22Rv1 (cell line): ENCODE data around the gene MPPED2.

Source experiments
- ZFX ChIP-seq: fragments of 450-650 bp; IDR thresholded peaks from 2 replicates; pipeline ENCODE4 v1.6.1; 2017; ENCODE audit warnings: antibody characterized with exemption, borderline replicate concordance
- TF ChIP-seq, protein P1 (sequence below): fragments of 450-650 bp; IDR thresholded peaks from 2 replicates; pipeline ENCODE4 v1.5.1; 2017; ENCODE audit warnings: mild to moderate bottlenecking

DNA sequence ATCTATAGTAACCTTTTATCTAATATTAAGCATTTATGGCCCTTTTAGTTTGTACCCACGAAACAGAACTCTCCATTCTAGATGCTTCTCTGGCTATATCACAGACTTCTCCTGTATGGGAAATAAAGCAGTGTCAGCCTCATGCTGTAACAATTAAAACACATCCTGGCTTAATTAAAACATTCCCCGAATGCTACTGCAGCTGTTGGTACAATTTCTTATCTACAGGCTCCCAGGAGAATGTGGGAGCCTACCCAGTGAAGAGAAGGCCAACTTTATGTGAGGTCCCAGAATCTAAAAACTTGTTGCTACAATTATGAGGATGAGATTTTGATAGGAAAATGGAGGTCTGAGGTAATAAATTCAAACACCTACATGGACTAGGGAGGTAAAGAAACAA is 83.8 kb downstream of the MPPED2 start:
- TF ChIP-seq, protein P1, sequence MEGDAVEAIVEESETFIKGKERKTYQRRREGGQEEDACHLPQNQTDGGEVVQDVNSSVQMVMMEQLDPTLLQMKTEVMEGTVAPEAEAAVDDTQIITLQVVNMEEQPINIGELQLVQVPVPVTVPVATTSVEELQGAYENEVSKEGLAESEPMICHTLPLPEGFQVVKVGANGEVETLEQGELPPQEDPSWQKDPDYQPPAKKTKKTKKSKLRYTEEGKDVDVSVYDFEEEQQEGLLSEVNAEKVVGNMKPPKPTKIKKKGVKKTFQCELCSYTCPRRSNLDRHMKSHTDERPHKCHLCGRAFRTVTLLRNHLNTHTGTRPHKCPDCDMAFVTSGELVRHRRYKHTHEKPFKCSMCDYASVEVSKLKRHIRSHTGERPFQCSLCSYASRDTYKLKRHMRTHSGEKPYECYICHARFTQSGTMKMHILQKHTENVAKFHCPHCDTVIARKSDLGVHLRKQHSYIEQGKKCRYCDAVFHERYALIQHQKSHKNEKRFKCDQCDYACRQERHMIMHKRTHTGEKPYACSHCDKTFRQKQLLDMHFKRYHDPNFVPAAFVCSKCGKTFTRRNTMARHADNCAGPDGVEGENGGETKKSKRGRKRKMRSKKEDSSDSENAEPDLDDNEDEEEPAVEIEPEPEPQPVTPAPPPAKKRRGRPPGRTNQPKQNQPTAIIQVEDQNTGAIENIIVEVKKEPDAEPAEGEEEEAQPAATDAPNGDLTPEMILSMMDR: no peak
- no peak for TF ChIP-seq ZFX
